NCI-H82 treated with DMSO at 0.1 percent for 48 hours (cell line): ENCODE measurements around the gene TSPYL6.
"Not testable (repeated sequence)": the region's sequence is repeated elsewhere in the genome, so short reads cannot be mapped to it uniquely, and the experiment has no call there.

Experiments
- DNase-seq: peaks from one replicate; lab custom pipeline; 2025; ENCODE audit not compliant: unreplicated experiment; lab: John Stamatoyannopoulos, UW

The TSPYL6 gene

DNA sequence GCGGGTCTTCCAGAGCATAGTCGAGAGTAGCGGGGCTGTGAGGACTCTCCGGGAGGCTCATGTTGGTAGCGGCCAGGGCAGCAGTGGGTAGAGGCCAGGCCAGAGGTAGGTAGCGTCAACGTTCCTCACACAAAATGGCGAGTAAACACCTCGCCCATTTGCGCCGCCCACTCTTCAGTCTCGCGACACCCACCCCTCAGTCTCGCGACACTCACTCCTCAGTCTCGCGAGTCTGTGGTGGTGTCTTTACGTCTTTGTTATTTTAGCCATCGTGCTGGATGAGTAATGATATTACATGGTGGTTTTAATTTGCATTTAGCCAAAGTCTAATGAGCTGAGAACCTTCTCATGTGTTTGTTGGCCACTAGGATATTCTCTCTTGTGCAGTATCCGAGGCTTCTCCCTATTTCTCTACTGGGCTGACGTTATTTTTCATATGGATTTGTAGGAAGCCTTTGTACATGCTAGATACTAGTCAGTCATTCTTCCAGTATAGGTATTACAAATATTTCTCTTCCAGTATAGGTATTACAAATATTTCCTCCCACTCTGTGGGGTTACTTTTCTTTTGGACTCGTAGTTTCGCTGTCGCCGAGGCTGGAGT, at the start of gene TSPYL6:
Gene TSPYL6, minus strand, starts transcription at position 139 of the 604 bp plus-strand sequence. Its CDS starts 78 bp downstream, at position 61.
- no peak for DNase-seq

DNA sequence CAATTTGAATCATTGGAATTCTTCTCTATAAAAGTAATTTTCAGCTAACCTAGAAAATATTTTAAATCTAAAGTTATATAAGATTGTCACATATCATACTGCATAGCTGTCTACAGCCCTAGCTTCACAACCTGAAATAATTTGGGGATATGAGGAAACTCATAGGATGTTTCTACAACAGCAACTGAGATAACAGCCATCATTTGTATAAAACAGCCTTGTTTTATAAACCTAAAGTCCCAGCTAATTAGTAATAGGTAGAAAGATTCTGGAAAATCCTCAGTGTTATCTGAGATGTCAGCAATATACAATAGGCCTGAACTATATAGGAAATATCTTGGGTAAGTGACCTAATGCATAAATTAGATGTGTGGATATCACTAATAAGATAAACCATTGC, 47.6 kb upstream of the TSPYL6 start:
- no peak for DNase-seq

DNA sequence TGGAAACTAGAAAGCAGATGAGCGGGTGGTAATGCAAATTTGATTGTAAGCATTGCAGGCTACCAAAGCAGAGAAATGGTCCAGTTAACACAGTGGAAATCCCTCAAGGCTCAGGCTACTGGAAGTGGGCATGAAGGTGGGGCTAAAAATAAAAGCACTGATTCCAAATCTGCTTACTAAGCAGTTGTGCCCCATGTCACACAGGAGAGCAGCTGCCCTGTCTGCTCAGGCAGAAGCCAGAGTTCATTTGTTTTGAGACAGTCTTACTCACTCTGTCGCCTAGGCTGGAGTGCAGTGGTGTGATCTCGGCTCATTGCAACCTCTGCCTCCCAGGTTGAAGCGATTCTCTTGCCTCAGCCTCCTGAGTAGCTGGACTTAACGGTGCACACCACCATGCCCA, 42.5 kb upstream of the TSPYL6 start:
- DNase-seq: no peak

DNA sequence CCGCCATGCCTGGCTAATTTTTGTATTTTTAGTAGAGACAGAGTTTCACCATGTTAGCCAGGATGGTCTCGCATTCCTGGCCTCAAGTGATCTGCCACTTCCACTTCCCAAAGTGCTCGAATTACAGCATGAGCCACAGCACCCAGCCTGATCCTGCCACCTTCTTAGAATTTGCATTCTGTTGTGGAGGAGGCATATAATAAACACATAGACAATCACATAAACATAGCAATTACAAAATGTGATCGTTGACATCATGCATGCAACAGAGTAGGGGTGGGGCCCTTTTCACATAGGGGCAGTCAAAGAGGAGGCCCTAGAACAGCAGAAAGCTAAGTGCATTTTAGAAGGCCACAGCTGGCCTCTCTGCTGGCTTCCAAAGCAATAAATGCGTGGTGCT, 39.9 kb upstream of the TSPYL6 start:
- no peak for DNase-seq

DNA sequence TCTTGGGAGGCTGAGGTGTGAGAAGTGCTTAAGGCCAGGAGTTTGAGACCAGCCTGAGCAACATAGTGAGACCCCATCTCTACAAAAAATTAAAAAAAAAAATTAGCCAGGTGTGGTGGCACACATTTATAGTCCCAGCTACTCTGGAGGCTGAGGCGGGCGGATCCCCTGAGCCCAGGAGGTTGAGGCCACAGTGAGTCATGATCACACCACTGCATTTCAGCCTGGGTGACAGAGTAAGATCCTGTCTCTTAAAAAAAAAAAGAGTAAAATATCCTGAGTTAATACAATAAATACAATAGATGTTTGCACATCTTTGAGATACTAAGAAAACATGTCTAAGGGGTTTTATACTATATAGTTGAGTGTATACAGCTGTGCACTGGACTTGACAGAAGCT, 38.6 kb upstream of the TSPYL6 start:
- not testable (repeated sequence) for DNase-seq

DNA sequence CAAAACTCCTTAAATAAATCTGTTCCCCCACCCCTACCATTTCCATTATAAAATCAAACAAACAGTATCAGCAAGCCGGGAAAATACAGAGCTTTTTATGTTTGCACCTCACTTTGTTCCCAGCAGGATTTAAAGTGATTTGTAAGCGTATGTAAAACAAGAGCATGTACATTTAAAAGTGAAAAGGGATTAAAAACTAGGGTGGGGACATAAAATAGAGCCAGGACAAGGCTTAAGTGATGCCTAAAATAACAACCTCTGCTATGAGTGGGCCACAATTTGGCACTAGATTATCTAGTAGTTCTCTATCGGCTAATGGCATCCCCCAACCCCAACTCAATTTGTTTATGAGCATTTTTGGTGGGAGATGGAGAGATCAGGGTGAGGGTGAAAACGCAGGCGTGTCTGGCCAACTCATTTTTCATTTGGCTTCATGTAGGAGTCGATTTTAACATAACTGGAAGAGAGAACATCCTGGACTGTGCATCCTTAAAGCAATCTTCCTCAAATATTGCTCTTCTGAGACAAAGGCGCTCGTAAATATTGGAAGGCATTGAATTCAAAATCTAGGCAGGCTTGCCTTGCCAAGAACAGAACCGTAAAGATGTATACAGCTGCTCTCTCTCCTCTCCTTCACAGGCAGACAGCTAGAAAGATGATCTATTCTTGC, 34.5 kb upstream of the TSPYL6 start:
- DNase-seq: no peak

DNA sequence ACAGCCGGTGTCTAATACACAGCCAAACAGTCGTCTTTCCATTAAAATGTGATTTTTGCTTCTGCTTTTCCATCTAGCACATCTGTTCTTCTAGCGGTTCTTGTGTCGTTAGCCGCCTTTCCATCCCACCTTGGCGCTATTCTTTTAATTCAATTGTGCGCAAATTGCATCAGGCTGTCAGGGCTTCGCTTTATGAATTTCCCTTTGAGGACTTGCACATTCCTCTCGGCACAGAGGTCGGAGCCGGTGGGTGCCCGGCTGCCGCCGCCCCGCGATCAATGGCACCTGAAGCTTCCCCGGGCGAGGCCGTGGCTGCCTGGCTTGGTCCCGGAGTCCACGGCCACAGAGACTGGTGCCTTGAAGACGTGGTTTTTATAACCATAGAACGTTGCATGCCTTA, 33.9 kb upstream of the TSPYL6 start:
- DNase-seq: no peak

DNA sequence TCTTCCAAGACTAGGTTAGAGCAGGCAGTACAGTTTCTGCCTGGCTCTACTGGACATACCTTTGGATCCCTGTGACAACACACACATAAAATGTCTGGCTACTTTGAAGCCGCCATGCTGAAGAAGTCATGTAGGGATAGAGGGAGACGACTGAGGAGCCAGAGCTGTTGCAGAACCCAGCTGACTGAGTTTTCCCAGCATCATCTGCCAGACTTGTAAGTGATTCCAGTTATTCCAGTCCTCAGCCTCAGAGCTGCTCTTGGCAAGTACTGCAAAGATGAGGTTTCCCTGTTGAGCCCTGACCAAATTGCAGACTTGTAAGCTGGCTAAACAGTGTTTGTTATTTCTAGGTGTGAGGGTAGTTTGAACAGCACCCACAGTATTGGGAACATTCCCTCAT, 31.5 kb upstream of the TSPYL6 start:
- DNase-seq: no peak

DNA sequence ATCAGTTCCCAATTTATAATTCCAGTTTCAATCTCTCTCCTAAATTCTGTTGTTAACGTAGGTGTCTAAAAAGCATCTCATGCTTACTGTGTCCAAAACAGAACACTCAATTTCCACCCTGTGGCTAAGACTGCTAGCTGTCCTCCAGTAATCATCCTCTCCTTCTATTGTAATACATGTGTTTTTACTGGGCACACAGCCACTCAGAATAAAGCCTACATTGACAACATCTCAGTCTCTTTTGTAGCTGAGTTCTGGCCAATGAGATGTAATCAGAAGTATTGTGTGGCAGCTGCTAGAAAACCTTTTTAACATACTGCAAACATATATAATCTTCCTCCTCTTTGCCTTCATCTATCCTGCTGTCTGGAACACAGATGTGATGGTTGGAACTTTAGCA, 29.4 kb upstream of the TSPYL6 start:
- DNase-seq: no peak

DNA sequence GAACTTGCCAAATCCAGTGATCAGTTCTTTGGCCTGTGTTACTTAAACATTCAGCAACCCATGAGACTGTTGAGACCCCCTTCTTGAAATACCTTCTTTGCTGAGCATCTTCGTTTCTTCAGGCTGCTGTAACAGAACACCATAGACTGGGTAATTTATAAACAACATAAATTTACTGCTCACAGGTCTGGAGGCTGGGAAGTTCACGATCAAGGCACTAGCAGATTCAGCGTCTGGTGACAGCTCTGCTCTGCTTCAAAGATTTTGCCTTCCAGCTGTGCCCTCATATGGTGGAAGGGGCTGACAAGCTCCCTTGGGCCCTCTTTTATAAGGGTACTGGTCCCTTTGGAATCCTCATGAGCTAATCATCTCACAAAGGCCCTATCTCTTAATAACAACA, 28.8 kb upstream of the TSPYL6 start:
- no peak for DNase-seq

DNA sequence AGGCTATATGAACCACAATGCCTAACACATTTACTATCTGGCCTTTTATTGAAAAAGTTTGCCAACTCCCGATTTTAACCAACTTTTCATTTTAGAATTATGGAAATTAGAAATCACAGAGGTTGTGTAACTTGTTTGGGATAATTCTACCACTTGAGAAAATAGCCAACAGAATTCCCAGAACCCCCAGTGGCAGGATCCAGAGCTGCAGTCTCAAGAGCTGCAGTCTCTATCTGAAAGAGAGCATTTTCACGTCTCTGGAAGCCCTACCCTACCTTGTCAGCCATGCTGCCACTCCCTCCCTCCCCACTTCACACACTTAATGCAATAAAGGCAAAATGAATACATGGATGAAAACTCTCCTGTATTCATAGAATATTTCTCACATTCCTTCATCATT, 23.4 kb upstream of the TSPYL6 start:
- DNase-seq: no peak

DNA sequence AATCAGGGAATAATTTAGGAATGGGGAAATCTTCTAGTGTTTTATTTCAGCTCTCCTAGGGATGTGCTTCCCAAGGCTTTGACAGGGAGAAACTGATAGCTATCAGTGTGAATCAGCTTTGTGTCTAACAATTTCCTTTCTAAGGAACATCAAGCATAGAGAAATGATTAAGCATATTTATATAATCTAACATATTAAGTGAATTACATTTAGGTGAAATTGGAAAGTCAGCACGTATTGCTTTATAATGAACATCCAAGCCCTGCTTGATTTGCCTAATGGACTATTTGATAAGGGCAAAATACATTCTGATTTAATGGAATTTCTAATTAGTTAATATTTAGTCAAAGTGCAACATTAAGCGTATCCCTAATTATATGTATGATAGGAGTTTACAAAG, 19.5 kb upstream of the TSPYL6 start:
- no peak for DNase-seq

DNA sequence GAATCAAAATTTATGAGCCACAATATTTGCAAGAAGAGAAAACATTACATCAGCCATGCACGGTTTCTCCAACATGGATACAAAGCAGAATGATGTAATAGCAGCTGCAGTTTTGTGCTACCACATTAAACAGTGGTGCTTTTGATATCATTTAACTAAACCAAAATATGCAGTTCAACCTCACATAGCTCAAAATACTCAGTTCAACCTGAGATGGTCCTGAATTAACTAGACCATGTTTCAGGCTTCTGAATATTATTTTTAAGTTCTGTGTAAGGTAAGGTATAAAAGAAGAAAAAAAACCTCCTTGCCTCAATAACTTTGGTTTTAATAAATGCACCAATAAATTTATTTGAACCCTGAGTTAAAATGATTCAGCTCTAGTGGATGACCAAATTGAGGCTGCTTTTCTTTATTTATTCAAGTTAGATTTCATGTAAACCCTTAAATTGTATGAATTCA, 18.8 kb upstream of the TSPYL6 start:
- DNase-seq: no peak

DNA sequence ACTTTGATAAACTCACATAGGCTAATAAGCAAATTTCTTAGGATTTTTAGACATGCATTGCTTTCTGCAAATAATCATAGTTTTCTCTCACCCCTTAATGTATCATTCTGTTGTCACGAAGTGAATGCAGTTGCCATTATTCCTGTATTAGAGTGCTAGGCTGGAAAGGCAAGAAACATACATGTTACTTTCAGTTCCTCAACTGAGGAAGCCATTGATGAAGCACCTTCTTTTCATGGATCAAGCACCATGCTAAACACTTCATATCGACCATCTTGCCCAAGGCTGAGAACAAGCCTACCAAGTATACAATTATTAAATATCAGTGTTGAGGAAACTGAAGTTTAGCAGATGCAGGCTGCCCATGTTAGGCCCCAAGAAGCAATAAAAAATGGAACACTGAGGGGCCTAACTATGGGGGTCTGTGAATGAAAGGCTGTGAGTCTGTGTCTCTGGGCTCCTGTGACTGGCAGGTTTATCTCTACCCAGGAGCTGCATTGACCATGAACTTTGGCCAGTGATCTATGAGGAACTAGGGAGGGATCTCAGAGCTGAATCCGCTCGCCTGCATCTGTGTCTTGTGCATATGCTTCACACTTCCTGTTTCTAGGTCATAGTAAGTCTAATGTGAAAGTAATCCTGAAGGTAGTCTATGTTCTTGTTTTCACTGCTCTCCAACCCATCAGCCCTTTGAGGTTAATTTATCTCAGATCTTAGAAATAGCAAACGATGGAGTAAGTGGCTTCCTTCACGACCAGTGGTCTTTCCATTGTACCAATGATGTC, 16.0 kb upstream of the TSPYL6 start:
- no peak for DNase-seq

DNA sequence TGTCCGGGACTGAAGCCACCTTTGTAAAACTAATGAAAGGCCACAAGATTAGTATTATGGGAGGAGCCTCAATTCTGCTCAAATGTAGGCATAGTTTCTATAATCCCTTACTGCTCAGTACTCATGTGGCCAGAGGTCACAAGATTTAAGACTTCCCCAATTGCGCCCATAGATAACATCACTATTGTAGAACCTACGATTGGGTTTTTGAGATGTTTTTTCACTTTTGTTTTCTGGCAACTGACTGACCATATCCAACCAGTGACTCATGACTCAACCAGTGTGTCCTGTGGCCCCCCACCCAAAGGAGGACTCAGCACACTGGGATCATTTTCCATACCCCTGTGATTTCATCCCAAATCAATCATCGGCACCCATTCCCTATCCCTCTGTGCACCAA, 15.2 kb upstream of the TSPYL6 start:
- no peak for DNase-seq

DNA sequence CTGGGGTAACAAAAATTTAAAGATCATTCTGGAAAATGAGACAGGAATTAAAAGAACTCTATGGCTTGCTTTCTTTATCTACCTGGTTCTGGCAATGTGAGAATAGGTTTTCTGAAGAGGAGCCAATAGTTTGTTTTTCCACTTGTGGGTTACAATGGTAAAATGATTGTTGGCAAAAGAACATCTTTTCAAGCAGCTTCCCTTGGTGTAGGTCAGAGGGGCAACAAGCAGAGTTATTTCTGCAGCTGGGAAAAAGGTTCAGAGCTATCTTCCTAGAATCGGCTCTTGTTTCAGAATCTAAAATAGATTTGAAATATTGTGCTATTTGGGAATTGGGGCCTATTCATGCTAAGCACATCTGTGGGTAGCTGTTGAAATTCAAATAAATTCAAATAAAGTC, 11.5 kb upstream of the TSPYL6 start:
- no peak for DNase-seq

DNA sequence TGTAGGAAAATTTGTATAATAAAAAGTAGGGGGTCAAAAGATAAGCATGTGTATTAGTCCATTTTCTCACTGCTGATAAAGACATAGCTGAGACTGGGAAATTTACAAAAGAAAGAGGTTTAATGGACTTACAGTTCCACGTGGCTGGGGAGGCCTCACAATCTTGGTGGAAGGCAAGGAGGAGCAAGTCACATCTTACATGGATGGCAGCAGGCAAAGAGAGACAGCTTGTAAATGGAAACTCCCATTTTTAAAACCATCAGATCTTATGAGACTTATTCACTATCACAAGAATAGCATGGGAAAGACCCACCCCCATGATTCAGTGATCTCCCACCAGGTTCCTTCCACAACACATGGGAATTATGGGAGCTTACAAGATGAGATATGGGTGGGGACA, 9.1 kb upstream of the TSPYL6 start:
- not testable (repeated sequence) for DNase-seq

DNA sequence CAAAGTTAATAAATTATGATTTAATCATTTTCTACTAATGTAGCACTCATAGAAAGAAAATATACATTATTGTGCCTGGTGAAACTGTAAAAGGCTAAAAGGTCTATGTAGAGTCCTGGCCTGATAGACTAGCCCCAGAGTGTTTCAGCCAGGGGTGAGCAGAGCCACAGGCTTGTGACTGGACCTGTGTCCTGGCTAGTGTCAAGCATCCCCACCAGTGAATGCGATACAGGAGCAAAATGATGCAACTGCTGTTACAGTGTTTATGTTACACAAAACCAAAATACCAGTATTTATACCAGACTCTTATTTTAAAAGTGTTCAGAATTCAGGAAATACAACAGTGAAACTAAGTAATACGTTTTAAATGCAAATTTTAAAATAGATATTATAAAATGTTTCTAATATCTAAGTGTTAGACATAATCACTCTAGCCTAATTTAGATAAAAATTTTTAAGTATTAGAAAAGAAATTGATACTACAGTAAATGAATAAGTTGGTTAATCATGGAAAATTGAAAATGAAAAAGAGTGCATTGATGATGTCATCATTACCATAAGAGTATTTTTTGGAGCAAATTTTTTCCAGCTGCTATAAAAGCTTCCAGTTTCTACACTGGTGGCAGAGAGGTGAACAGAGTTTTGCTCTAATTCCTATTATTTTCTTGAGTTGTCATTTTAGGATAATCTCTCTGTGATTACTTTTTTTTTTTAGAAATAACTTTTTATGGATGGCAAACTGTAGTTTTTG, 6.2 kb upstream of the TSPYL6 start:
- DNase-seq: no peak

DNA sequence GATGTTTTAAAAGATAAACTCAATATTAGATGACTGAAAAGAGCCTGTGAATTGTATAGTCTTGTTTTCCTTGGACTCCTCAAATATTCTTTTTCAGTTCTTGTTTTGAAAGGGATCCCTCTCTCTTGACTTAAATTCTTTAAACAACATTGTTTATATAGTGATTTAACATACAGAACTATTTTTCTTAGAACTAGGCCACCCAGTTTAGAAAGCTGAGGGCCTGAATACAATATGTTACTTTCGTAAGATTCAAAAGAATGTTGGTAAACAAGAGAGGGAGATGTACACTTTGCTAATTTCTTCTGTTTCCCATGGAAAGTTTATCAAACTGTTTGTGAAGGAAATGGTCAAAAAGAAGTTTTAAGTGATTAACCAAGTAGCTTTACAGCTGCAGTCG, 5.5 kb upstream of the TSPYL6 start:
- no peak for DNase-seq

DNA sequence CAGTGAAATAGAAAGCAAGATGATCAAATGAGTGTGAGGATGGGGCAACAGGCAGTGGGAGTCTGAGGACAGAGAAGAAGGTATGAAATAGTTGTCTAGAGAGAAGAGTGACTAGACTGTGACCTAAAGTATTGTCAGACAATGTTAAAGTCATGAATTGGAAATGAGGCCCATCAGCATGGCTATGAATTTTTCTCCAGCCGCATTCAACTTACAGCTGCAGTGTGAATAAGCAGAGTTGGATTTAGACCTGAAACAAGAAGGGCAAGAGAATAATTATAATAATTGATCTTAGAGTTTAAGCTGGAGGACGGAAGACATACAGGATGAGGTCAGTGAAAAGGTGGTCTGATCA, 4.2 kb upstream of the TSPYL6 start:
- no peak for DNase-seq

DNA sequence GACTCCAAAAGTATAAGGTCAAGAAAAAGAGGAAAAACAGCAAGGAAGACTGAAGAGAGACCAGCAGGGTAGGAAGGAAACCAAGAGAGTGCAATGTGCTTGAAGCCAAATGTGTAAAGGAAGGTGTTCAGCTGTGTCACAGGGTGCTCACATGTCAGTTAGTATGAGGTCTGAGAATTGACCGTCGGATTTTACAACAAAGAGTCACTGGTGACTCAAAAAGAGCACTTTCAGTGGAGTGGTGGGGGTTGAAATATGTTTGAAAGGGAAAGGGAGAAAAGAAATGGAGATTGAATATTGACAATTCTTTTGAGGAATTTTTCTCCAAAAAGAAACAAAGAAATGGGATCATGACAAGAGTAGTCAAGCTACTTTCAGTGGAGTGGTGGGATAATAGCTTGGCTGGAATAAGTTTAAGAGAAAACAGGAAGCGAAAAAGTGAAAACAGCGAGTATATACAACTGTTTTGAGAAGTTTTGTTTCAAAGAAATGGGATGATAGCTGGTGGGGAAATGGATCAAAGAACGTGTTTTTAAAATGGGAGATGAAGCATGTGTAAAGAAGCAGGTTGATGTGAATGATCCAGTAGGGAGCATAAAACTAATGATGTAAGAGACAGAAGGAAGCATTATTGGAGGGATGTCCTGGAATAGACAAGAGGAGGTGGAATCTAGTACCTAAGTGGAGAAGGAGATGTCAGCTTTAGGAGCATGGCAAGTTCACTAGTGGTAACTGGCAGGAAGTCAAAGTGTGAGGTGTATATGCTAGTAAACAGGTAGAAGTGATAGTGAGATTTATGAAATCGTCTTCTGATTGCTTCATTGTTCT, 3.6 kb upstream of the TSPYL6 start:
- DNase-seq: no peak
